Activated CD8-positive, alpha-beta memory T cell treated with anti-CD3 and anti-CD28 coated beads, Interleukin-2, amount 50 U/mL, for 24 hours (primary cell): ENCODE results near the gene CDCA4.

Source experiments
- DNase-seq: peaks from one replicate; pipeline ENCODE4 v3.0.0-alpha.2; 2020; ENCODE audit errors: extremely low read depth

Gene CDCA4

DNA sequence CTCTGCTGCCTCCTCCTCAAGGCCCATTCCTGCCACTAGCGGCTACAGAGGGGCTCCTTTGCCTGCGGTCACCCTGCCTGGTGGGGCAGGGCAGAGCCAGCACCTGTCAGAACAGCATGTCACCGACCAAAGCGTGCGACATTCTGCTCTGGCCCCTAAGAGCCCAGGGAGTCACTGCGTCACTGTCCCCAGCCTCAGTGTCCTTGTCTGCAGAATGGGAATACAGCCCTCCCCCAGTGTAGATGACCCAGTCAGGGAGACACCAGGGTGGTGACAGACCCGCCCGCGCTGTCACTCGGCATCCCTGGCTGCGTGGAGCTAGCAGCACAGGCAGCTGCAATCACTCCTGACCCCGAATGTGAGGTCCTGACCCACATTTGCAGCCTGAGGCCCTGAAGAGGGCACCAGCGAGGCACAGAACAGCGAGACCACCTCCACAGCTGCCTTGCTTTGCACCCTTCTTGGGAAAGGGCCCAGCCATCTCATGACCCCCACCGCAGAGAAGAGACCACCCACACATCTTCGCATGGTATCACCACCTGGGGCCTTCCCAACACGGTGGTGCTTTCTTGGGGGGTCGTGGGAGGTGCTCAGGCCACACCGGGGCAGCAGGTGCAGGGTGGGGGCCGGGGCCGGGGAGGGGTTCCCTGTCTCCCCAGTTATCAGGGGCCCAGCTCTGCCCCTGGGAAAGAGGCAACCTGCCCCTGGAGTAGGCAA is 45.2 kb downstream of the CDCA4 start:
- DNase-seq = no peak

DNA sequence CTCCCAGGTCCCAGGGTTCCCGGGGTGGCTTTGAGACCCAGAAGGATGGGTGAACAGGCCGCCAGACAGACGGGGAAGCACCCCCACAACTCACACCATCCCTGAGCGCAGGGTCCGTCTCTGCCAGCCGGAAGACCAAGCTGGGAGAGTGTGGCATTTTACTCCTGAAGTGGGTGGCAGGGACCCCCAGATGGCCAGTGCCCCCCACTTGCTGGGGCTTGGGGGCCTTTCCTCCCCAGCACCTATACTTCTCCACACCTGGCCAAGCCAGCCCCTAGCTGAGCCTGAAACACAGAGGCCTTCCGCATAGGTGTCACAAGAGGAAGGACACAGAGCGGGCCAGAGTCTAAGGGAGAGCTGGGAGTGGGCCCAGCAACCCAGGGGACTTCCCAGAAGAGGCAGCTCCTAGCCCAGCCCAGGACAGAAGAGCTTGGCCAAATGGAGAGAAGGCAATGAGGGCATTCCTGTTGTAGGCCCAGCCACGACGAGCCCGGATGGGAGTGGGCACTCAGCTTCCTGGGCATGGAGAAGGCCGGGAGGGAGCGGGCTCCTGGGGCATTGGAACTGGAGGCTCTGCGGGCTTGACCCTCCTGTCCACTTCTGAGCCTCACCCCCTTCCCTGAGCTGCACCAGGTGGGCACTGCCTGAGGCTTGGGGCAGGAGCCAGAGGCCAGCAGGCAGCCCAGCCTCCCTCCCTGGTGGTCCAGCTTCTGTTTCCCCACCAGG is 46.1 kb downstream of the CDCA4 start:
- no peak for DNase-seq

DNA sequence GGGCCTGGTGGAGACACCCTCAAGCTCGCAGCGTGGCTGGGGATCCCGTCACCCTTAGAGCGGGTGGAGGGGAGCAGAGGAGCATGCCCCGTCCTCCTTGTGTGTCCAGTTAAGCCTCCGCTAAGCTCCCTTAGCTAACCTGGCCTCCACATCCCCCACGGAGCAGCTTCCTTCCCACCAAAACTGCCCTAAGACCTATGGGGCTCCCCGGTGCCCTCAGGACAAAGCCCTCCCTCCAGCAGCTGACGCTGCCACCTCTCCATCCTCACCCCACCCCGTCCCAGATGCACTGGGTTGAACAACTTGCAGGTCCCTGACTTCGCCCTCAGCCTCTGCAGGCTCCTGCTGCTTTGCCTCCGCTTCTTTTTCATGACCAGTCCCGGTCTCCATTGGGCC is 46.7 kb downstream of the CDCA4 start:
- no peak for DNase-seq

DNA sequence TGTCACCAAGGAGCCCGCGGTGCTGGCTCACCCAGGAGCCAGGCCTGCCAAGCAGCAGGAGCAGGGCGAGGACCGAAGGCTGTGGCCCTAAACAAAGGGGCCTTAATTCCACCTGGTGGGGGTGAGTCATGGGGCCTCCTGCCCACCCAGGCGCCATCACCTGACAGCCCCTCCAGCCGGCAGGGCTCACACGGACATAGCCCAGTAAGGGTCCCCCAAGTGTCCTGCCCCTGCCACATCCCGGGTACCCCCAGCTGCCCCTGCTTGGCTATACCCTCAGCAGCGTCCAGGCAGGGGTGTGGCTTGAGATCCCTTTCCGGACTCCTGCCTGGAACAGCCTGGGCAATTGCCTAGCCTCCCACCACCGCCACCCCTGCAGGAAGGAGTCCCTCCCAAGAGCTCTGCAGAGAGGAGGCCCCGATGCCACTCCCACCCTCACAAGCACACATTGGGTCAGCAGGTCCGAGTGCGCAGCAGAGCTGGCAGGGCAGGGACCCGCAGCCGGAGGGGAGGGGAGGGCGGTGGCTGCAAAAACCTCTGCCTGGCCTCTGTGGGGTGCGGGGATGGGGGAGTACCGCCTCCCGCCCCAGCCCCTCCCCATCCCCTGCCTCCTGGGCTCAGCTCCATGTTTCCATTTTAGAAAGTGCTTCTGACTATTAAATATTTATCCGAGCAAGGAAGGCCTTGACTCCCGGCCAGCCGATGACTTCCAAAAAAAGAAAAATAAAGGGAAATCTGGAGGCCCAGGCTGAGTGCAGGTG is 47.3 kb downstream of the CDCA4 start:
- DNase-seq = no peak

DNA sequence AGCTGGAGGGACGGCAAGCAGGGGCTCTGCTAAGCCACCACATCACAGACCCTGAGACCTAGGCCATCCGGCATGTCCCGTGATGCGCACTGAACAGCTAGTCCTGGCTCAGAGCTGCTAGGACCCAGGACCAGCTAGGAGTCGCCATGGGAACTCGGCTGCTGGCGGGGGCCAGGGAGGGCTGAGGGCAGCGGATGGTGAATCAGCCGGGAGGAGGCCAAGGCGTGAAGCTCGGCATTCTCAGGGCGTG is 47.8 kb downstream of the CDCA4 start:
- DNase-seq = no peak

DNA sequence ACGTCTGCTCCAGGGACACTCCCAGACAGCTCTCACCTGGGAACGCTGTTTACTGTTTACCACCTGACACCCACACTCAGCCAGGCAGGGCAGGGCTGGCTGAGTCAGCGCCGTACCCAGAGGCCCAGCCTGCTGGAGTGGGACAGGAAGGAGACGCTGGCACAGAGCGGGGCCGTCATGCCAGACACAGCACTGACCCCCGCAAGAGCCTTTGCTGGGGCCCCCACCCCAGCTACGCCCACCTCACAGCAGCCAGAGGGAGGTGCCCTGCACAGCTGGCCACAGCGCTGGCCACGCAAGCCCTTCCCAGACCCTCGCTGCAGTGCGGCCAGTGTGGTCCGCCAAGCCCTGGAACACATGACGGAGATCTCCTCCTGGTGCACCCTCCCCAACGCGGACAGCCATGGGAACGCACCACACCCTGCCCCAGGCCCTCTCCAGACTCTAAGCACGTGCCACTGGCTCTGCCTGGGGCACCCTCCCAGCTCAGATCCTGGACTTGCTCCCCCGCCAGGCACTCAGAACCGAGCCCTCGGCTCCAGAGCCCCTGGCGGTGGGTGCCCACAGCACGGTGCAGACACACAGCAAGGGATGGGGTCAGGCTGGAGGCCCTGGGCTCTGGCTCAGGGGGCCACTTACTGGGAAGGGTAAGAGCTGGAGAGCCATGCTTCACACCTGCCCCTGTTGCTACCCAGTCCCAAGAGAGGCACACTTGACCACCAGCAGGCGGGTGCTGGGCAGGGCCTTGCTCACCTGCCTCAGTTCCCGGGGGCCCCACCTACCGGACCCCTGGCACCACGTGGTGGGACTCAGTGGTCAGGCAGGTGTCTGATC is 48.4 kb downstream of the CDCA4 start:
- no peak for DNase-seq

DNA sequence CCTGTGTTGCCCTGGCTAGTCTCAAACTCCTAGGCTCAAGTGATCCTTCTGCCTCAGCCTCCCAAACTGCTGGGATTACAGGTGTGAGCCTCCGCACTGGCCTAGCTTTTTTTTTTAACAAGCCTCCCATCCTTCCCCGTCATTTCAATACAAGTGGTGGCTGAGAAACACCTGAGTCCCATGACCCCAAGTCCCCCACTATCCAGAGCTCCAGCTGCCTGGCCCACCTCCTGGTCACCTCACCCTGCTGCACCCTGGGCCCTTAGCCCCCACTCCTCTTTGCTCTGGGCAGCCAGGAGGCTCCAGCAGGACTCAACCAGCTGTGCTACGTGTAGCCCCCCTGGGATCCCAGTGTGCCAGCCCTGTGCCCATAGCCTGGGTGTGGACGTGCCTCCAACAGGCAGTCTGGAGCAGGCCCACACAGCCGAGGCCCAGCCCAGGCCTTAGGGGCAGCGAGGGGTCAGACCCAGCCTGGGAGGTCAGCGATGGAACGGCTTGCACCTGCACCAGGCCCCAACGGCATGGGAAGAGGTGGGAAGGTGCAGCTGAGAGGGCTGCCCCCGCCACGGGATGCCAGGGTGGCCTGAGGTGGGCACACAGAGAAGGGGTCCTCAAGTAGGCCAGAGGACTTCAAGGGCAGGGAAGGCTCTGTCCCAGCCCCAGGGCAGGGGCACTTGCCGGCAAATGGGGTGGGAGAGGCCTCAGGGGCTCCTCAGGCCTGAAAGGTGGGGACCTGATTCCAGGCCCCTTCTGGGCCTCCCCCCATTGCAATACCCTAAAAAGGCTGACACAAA is 49.2 kb downstream of the CDCA4 start:
- no peak for DNase-seq

DNA sequence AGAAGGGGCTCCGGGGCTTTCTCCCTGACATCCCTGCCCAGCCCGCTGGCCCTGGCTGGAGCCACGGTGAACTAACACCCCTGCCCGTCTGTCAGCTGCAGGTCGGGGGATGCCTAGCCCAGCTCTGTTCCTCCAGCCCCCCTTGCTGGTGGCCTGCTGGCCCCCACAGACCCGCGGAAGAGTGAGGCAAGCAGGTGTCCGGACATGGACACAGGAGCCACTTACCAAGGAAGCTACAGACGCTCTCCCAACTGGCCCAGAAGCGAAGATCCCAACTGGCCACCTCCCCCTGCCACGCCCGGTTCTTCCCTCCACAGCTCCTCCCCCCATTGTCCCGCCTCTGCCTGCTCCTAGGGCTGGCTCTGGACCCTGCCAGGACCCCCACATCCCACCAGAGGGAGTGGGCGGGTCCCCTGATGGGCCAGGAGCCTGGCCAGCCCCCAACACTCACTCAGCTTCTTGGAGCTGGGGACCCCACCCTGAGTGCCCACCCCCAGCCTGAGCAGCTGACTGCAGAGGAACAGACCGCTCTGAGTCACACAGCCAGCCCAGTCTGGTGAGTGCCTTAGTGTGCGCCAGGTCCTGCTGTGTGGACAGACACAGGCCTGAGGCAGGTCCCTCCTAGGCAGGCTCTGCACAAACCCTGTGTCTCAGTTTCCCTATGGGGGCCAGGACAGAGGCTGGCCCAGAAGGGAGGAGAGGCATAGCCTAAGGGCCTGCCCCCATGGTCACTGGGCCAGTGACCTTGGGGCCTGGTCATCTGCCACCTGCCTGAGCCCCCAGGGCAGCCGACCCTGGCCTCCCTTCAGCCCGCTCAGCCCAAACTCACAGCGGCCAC is 50.4 kb downstream of the CDCA4 start:
- no peak for DNase-seq

DNA sequence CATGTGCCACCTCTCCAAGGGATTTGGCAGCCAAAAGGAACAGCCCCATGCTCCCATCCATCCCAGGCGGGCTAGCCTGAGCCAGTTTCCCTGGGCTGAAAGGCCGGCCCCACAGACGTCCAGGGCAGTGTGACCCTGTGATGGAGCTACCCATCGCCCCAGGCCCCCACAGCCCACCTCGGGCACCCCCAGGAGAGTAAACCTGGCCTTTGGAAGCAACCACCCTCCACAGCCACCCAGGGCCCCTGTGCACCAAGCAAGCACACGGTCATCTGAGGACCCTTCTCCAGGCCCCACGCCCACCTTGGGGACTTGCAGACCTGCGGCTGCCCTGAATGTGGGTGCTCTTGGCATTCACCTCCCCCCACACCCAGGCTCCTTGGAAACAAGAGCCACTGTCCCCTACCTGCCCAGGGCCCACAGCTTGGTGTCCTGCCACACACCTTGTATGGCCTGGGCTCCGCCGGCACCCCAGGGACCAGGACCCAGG is 51.1 kb downstream of the CDCA4 start:
- DNase-seq = no peak

DNA sequence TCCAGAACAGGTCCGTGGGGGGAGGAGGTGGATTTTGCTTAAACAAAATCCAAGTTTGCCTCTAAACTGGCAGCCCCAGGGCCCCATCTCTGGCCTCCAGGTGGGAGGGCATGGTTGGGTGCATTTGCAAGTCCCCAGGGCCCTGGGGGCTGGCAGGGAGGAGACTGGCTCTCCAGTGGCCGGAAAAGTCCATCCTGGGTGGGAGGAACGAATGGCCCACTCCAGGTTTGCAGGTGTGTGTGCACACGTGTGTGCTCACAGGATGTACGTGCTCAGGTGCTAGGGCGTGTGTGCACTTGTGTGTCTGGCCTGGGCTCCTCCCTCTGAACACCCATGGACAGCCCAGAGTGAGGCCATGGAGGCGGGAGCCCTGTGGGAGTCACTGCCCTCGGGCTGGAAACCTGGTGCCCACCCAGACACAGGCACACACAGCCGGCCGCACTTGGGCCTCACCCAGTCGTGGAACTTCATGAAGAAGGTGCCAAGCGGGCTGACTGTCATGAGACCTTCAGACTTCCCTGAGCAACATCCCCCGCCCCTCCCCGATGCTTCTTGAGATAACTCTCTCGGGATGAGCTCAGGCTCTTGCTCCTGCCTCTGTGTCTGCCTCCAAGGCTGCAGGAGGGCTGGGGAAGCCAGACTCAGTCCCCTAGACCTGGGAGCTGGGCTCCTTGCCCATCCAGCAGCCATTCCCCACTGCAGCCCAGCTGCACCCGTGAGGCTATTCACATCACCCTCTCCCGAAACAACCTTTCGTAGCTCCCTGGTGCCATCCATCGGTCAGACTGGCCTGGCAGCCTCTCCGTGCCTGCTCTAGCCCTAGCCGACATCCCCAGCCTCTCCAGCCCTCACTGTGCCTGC is 52.1 kb downstream of the CDCA4 start:
- DNase-seq = no peak

DNA sequence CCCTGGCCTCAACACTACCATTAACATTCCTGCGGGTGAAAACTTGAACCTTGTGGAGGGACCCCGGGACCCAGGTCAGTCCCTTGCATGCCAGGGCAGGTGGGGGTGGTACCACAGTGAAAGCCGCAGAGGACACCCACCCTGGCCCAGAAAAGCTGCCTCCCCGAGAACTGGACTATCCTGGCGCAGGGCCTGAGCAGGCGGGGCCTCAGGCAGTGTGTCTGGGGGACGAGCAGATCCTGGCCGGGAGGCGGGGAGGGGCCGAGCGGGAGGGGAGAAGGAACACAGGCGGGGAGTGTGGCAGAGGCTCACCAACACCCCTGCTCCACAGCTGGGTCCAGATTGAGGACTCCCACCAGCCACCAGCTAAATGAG is 52.7 kb downstream of the CDCA4 start:
- DNase-seq = no peak

DNA sequence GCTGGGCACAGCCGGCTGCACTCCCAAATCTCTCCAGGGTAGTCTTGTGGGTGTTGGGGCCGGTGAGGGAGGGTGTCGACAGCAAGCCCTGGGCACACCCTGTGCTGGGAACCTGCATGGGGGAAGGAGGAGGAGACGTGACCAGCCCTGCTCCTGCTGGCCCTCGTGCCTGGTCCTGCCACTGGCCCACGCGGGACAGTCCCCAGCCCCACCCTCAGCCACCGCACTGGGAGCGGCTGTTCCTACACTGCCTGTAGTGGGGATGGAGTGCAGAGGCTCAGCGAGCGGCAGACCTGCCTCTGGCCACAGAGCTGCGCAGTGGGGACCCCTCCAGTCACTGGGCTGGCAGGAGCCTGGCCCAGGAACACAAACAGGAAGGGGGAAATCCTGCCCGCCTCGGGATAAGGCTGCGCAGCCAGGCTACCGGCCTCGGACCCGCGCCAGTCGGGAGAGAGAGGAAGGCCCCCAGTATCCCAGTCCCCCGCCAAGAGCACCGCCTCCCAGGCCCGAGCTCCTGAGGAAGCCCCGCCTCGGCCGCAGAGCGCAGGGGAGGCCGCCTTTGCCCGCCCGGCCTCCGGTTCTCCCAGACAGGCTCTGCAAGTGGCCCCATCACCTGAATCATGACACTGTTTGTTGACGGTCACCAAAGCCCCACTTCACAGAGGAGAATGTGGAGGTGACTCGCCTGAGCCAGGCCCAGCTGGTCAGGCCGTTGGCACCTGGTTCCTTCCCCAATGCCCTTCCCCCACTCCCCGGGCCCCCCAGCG is 53.3 kb downstream of the CDCA4 start:
- no peak for DNase-seq

DNA sequence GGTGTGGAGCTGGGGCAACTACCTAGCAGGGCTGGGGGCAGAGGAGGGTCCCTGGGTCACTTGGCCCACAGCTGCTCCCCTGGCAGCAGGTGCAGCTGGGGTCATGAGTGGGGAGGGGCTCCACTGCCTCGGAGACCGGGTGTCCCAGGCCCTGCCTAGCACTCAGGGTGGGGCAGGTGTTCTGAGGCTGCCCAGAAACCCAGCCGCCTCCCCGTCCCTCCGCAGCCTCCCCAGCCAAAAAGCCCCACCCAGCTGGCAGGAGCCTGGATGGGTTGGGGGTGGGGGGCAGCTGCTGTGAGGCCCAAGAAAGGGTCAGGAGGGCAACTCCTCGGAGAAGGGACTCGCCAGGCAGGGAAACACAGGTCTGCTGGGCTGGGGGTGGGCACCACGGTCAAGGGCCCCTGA is 53.9 kb downstream of the CDCA4 start:
- no peak for DNase-seq

DNA sequence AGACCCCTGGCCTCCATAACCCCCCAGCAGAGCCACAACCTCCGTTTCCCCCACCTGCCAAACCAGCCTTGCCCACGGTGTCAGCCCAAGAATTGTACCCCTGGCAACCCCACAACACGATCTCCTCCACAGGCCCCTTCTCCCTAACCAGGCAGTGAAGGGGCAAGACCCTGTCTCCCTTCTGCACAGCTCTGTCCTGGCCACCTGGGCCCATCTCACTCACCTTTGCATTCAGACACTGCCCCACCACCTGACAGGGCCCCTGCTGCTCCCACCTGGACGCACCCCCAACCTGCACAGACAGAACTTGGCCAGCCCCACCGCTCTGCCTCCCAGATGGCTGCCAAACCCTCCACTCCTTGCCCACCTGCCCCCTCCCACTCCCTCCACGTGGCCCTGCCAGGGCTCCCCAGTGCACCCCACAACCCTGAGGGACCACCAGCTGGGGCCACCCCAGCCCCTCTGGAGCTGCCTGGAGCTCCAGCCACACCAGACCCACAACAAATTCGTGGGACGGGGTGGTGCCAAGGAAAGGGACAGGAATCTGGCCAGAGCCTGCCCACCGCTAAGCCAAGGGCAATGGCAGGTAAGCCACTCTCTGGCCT is 54.5 kb downstream of the CDCA4 start:
- DNase-seq = no peak

DNA sequence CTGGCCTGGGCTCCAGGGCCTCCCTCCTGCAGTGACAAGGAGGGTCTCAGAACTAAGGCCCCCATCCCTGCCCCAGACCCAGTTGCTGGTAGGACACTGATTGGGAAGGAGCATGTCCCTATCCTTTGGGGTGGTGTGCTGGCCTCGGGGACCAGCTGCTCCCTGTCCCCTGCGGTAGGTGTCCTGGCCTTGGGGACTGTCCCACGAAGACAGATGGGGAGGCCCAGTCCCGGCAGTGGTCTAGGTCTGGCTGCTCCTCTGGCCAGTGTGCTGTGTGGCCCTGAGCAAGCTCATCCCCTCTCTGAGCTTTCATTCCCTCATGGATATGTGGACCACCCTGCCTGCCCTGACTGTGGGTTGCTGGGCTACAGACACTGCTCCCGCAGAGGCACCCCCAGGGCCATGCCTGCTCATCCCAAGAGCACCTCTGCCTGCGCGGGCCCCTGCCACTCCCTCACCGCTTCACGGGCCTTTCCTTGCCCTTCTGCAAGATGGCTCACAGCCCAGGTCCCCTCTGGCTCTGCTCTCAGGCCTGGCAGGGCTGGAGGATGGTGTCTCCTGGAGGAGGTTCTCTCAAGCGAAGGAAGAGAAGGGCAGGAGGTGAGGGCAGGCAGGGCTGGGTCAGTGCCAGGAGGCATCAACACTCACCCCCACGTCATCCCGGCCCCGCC is 55.2 kb downstream of the CDCA4 start:
- no peak for DNase-seq

DNA sequence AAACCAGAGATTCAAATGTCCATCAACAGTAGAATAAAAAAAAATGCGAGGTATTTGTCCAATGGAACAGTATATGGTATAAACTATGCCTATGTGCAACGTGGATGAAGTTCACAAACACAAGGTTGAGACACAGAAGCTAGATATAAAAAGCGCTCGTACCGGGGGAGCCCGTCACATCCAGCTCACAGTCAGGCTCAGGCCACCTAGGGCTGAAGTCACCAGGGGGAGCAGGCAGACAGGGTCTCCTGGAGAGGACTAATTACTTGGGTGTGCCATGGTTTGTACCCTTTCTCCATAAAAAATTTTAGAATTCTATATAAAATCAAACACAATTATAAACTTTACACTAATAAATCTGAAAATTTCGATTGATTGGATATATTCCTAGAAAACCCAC is 56.3 kb downstream of the CDCA4 start:
- DNase-seq = no peak
